ENCODE data around the gene STX16.

The STX16 gene

DNA sequence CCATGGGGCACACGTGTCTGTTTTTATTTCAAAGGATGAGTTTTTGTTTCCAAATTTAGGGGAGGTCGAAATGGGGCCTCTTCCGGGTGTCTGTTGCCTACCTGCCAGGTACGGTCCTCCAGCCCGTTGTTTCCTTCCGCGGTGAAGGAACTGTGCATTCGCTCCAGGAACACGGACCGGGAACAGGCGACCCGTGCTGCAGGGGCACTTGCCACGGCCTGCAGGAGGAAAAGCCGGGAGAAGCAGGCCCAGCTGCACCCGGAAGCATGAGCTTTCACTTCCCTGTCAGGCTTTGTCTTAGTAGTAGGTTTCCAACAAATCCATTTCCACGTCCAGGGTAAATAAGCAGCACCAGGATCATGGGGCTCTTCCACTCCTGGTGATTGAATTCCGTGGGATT, 24.6 kb downstream of the STX16 start:
- DNase-seq (ENCODE audit: low read depth in 2 of 2): no peak

DNA sequence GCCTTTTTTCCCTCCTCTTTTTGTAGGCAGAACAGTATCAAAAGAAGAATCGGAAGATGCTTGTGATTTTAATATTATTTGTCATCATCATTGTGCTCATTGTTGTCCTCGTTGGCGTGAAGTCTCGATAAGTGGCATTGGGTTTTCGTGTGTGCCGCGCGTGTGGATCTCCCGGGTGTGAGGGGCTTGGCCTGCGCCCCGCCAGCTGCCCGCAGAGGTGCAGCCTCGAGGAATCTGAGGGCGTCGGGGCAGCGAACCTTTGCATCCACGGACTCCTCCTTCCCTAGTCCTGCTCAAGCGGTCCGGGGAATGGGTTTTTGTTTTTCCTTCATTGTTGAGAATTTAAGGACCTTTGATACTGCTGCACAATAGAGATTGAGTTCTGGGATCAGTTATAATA, 25.1 kb downstream of the STX16 start:
- DNase-seq (ENCODE audit: low read depth in 2 of 2): no peak

DNA sequence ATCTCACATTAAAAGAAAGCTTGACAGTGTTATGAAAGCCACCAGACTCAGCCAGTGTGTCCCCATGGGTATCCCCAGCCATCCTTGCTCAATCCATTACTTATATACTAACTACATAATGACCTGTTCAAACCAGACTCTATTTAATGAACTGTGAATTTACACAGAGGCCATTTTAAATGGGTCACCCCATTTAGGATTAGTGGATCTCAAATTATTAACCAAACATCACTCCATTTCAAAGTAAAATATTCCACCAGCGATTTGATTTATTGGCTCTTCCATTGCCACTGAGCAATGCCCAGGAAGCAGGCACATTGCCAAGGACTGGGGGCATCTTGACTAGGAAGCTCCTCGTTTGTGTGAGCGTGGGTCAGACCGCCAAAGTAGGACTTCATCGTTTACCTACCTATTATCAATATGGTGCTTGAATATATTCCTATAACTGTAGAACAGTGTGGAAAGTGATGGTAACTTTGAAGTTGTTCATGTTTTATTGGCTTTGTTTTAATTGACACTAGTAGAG, 26.1 kb downstream of the STX16 start:
- DNase-seq (ENCODE audit: low read depth in 2 of 2): no peak

DNA sequence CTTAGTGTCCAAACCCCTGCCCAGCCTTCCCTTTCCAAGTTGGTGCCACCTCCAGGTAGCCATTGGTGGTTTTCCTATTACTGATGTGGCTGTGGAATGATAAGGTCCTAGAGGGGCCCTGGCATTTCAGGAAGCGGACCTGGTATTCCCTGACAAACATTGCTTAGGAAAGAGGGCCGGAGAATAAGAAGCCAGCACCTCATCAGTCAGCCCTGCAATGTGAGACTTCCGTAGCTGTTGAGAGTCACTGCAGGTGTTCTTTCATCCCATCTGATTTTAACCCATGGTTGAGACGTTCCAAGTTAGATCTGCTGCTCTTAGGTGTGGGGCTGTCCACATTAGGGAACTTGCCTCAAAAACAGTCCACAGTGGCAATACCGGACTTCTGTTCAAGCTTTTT, 26.7 kb downstream of the STX16 start:
- no peak for DNase-seq (ENCODE audit: low read depth in 2 of 2)

DNA sequence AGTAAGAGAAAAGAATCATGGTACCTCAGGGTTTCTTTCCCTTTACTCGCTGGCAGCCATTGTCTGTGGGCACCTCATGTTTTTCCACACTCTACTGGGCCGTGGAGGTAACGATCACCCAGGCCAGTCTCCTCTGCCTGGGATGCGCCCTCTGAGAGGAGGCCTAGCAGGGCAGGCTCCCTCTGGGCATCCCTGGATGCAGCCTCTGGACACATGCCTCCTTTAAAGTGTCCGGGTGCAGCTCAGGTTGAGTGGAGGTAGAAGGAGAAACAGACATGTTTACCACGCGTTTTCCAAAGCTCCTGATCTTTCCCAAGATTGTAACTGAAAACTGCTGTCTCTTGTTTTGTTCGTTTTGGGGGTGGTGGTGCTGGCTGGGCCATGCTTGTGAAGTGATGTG, 27.7 kb downstream of the STX16 start:
- no peak for DNase-seq (ENCODE audit: low read depth in 2 of 2)

DNA sequence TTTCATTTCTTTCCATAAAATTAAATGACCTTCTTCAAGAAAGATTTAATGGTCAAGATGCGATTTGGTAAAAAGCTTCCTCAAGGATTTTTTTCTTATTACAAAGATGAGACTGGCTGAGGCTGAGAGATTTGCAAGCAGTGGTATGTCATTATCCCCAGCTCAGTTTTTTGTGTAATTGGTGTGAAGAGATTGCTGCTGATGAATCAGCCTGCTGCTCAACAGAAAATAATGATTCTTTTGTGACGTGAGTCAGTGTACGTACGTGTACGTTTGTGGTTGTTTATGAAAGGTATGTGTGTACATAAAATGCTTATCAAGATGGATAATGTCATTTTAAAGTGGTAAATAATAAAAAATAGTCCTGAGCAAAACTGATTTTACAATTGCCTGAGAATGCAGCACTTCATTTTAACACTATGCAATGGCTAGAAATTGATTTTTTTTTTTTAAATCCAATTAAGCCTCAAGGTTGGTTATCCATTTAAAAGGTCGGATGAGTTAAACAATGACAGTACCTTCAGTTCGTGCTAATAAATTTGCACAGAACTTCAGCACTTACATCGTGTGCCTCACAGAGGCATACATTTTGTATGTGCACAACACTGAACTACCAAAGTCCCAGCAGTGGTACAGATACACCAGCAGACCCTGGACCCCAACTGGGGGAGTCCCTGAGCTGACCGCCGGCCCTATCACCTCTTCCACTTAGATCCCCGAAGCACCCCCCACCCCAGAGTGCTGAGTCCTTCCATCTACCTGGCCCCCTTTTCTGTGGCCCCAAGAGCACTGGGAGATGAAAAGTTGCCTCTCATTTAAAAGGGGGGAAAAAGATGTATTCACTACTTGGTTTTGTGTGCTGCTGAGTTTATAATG, 31.8 kb downstream of the STX16 start:
- no peak for DNase-seq (ENCODE audit: low read depth in 2 of 2)

DNA sequence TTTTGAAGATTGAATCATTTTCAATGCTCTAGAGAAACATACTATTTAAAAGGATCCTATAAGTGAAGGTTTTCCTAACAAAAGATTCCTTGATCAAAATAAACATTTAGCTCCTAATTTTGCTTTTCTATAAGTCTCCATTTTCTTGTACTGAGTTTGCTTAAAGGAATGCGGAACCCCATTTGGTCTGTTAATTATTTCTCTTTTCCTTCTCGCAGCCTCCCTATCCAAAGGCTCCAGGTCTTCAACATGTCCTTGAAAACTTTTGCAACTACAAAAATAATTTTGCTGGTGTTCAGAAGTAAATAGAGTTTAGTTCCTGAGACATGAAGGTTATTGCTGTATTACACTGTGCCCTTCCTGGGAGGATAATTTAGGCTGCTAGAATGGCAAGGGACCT, 33.2 kb downstream of the STX16 start:
- DNase-seq (ENCODE audit: low read depth in 2 of 2): no peak

DNA sequence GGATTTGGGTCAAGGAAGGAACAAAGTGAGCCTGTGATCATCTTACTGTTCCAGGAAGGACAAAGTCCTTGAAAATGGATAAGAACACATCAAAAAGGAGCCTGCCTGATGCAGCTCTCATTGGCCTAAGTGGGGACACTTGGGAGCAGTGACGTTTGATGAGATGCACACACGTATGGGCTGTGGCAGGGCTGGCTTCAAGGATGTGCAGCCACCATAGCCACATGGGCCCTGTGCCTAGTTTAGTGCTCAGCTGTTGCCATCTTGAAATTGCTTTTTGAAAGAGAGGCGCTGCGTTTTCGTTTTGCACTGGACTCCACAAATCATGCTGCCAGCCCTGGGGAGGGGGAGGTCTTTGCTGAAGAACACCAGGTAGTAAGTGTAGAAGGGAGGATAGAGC, 34.9 kb downstream of the STX16 start:
- no peak for DNase-seq (ENCODE audit: low read depth in 2 of 2)

DNA sequence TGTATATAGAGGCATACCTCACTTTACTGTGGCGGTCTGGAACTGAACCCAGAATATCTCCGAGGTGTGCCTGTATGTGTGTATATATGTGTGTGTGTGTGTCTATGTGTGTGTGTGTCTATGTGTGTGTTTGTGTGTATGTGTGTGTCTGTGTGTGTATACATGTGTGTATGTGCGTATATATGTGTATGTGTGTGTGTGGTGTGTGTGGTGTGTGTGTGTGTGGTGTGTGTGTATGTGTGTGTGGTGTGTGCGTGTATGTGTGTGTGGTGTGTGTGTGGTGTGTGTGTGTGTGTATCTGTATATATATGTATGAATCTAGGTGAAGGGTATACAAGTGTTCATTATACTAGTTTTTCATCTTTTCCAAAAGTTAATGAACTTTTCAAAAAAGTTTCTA, 37.3 kb downstream of the STX16 start:
- DNase-seq (ENCODE audit: low read depth in 2 of 2): no peak

DNA sequence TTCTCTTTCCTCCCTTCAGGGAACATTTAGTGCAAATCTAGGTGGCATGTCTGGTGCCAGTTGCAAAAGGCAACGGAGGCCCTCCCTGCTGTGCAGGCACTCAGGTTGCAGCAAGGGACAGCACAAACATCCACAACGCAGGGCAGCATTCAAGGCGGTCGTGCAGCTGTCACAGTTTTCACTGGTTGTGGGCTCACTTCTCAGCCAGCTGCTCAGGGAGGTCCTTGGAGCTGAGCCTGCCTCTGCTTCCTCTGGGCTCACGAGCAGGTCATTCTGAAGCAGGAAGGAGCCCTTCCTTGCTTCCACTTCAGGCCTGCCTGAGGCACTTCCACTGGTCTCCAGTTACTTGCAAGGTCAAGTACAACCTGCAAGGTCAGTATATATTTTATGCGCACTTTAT, 37.8 kb downstream of the STX16 start:
- DNase-seq (ENCODE audit: low read depth in 2 of 2): no peak

DNA sequence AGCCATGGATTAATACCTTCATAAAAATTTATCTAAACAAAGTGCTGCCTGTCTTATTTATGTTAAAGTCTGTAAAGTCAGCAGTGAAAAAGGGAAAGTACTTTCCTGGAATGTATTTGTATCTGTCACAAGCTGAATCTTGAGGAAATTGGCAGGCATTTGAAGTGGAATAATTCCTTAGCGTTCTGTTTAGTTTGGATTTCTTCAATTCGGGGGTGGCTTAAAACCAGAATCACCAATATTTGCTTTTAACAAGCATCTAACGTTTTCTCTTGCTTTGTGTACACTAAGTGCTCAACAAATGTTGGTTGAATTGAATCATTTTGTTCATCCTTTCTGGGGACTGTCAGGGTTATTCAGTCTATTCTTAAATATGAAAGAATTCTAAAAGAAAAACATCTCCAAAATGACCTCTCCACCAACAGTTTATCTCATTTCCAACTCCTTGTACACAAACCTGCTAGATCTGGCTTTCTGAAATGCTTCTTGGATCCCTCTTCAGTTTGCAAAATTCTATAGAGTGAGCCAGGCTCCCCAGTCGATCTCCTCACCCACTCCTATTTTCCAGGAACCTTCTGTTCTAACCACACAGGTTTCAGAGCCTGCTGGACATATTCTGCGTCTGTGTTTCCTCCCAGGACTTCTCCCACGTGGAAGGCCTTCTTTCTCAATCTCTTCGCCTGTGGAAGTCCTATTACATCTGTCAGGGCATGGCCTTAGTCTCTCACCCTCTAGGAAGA, 39.5 kb downstream of the STX16 start:
- DNase-seq (ENCODE audit: low read depth in 2 of 2): no peak

DNA sequence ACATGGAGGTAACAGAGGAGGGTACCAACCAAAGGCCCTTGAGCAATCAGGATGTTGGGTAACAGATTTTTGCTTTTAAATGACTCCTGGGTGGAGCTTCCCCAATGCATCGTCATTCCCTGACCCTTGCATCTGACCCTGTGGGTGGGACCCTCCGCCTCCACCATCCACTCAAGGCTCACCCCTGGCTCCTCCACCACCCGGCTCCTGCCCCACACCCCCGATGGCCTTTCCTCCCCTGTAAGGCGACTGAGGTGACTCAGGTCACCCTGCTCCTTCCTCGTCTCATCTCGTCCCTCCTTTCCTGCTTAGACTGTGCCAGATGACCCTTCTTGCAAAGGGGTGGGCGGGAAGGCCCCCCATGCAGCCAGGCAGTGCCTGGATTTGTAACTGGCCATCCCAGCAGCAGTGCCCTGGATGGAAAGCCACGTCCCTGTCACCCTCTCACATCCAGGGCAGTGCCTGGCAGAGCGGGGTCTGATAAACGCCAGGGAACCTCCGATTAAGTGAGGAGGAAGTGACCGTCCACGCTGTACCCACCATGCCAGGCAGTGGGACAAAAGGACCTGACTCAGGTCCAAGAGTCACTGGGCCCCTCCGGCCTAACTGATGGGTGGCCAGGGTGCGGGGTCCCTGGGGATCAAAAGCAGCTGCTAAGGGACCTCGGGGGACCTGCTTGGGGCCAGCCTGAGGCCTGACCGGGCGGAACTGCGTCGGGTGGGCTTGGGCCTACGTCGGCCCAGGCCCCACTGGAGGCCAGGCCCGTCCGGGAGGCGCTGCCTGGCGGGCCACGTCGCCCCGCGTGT, 40.9 kb downstream of the STX16 start:
- no peak for DNase-seq (ENCODE audit: low read depth in 2 of 2)

DNA sequence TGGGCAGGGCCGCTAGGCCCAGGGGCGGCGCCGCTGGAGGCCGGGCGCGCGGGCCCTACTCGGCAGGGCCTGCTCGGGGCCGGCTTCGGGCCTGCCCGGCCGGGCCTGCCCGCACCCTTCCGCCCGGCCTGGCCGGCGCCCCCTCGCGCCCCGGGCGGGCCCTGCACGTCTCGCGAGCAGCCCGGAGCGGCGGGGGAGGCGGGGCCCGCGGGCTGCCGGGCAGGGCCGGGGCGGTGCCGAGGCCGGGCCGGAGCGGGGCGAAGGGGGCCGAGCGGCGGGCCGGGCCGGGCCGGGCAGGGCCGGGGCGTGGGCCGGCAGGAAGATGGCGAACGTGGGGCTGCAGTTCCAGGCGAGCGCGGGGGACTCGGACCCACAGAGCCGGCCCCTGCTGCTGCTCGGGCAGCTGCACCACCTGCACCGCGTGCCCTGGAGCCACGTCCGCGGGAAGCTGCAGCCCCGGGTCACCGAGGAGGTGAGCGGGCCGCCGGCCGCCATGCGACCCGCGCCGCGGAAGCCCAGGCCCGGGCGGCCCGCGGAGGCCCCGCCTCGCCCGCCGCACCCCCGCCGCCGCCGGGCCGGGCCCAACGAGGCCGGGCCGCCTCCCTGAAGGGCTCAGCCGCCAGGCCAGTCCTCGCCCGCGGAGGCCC, 41.6 kb downstream of the STX16 start, which contains the start of gene NPEPL1:
NPEPL1 (plus strand) TSS at position 222 of the 647 bp plus-strand sequence; CDS start at position 323, 101 bp downstream.
- peak; percentile 51 to 55 for DNase-seq (ENCODE audit: low read depth in 2 of 2)

DNA sequence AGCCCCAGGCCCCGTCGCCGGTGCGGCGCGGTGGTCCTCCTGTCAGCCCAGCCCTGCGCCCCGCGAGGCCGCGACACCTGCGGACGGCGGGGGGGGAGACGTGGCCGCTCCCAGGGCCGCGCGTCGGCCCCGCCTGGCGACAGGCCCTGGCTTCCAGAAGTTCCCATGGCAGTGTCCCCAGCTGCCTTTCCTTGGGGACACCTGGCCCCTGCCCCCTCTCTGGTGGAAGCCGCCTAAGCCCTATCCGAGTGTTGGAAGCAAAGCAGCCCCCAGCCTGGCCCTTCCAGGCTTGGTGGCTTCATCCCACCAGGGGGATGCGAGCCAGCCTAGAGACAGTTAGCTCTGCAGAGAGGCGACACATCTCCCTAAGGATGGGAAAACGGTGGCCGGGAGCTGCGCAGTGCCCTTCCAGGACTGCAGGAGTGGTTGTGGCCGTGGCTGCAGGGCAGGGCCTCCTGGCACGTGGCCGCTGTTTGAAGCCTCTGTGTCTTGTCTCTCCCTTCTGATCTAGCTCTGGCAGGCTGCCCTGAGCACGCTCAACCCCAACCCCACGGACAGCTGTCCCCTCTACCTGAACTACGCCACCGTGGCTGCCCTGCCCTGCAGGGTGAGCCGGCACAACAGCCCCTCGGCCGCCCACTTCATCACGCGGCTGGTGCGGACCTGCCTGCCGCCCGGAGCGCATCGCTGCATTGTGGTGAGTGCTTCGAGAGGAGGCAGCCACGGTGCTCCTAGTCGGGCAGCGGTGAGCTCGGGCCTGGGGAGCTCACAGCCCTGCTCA, 42.3 kb downstream of the STX16 start:
- no peak for DNase-seq (ENCODE audit: low read depth in 2 of 2)

DNA sequence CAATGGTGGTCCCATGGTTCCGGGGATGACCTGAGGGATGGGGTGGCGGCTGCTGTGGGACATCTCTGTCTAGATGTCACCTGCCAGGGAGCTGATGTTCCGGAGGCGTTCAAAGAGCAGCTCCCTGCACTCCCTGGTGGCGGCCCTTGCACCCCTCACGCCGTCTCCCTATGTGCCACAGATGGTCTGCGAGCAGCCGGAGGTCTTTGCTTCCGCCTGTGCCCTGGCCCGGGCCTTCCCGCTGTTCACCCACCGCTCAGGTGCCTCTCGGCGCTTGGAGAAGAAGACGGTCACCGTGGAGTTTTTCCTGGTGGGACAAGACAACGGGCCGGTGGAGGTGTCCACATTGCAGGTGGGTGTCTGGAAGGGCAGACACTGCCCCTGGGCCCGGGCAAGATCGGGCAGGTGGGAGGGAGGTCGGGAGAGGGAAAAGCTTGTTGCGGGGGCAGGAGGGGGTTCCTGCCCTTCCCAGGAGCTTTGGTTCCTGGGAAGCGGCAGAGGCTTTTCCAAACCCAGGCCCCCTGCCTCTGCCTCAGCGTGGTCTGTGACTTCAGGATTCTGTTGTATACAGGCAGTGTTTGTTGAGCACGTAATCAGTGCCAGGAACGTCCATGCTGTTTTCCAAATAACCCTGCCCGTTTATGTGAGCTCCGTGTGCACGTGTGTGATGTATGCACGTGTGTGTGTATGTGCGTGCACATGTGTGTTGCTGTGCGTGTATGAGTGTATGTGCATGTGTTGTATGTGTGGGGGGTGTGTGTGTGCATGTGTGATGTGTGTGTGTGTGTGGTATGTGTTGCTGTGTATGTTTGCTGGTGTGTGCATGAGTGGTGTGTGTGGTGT, 43.4 kb downstream of the STX16 start:
- DNase-seq (ENCODE audit: low read depth in 2 of 2): no peak

DNA sequence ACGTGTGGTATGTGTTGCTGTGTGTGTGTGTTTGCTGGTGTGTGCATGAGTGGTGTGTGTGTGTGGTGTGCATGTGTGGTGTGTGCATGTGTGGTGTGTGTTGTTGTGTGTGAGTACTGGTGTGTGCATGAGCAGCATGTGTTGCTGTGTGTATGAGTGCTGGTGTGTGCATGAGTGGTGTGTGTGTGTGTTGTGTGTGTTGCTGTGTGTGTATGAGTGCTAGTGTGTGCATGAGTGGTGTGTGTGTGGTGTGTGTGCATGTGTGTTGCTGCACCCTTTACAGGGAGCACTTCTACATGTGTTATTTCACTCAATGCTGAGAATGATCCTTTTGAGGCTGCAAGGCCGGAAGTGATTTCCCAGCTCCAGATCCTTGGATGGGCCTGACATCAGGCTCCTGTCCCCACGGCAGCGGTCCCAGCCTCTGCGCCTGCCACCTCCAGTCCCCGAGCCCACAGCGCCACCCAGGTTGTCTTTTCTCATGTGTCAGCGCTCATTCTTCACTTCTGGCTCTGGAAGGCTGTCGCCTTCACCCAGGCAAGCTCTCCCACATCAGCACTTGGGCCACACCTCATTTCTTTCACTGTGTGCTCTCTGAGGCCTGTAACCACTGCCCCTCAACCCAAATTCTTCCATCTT, 44.1 kb downstream of the STX16 start:
- DNase-seq (ENCODE audit: low read depth in 2 of 2): no peak

DNA sequence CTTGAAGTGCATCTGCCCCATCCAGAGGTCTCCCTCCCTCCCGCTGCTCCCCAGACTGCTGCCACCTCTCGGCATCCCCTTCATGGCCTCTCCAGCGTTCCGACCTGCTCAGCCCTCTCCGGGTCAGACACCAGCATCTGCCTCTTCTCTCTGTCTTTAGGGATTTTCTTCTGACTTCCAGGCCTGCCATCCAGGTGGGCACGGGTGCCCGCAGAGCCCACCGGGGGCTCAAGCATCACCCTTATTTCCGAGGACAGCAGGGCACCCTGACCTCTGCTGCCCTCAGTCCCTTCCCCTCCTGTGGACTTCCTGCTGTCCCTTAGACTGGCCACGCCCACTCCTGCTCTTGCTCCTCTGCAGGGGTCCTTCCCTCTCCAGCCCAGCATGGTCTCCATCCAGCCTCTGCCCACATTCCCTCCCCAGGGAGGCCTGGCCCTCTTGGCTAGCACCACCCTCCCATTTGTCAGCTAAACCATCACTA, 44.9 kb downstream of the STX16 start:
- no peak for DNase-seq (ENCODE audit: low read depth in 2 of 2)

DNA sequence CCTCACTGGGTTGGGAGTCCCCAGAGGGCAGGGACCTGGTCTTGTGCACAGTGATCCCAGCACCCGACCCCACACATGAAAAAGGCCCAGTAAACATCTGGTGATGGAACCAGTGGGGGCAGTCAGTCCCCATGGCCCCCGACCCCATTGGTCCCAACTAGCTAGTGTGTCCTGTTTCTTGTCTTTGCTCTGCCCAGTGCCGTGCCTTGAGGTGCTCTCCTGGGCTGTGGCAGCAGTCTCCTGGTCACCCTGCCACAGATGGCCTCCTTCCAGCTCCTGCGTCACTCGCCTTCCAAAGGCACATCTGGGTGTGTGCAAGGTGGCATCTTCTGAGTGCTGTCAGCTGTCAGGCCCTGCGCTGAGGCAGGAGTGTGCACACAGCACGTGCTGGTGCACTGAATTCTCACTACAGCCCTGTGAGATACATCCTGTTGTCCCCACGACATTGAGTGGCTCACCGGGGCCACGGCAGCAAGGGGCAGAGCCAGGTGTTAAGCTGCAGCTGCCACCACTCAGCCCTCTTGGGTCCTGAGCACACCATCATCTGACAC, 45.4 kb downstream of the STX16 start:
- DNase-seq (ENCODE audit: low read depth in 2 of 2): no peak

Measured in stimulated activated CD8-positive, alpha-beta memory T cell treated with anti-CD3 and anti-CD28 coated beads, Interleukin-15, amount 100 ng/mL, for 48 hours (primary cell).